HG02642 (cell line): ENCODE data around the gene DCUN1D2.
"Not testable (repeated sequence)": the region's sequence is repeated elsewhere in the genome, so short reads cannot be mapped to it uniquely, and the experiment has no call there.

Experiments
- ATAC-seq: cut with Tn5 transposase; IDR thresholded peaks from one replicate; pipeline ENCODE4 v1.9.1; 2021; ENCODE audit warnings: mild to moderate bottlenecking; ENCODE audit not compliant: unreplicated experiment, poor library complexity

The DCUN1D2 gene

GRCh38 chr13:113491982-113492381, 1.5 kb upstream of the DCUN1D2 start:
- ATAC-seq = no peak

GRCh38 chr13:113491418-113491883, 940 bp upstream of the DCUN1D2 start:
- ATAC-seq = no peak

- peak; percentile 29 for ATAC-seq
These were observed 689 bp downstream of the DCUN1D2 start for GRCh38 chr13:113489549-113490495.

- ATAC-seq = no peak
These were observed 1.4 kb downstream of the DCUN1D2 start for GRCh38 chr13:113489171-113489548.

GRCh38 chr13:113488283-113488682, 2.2 kb downstream of the DCUN1D2 start:
- no peak for ATAC-seq

GRCh38 chr13:113486698-113487097, 3.8 kb downstream of the DCUN1D2 start:
- ATAC-seq = no peak

GRCh38 chr13:113485545-113485944, 5.0 kb downstream of the DCUN1D2 start:
- ATAC-seq = no peak

GRCh38 chr13:113483504-113484293, 6.8 kb downstream of the DCUN1D2 start:
- no peak for ATAC-seq

- ATAC-seq = no peak
These were observed 7.4 kb downstream of the DCUN1D2 start for GRCh38 chr13:113483081-113483480.

- ATAC-seq = no peak
These were observed 11.3 kb downstream of the DCUN1D2 start for GRCh38 chr13:113479179-113479578.

GRCh38 chr13:113477724-113478123, 12.8 kb downstream of the DCUN1D2 start:
- ATAC-seq = no peak

- no peak for ATAC-seq
These were observed 13.7 kb downstream of the DCUN1D2 start for GRCh38 chr13:113476811-113477210.

- no peak for ATAC-seq
These were observed 14.6 kb downstream of the DCUN1D2 start for GRCh38 chr13:113475911-113476310.

- no peak for ATAC-seq
These were observed 15.2 kb downstream of the DCUN1D2 start for GRCh38 chr13:113475280-113475679.

GRCh38 chr13:113474179-113474578, 16.3 kb downstream of the DCUN1D2 start:
- ATAC-seq = no peak

- ATAC-seq = no peak
These were observed 18.0 kb downstream of the DCUN1D2 start for GRCh38 chr13:113472355-113473025.

GRCh38 chr13:113471844-113472243, 18.7 kb downstream of the DCUN1D2 start:
- no peak for ATAC-seq

GRCh38 chr13:113470635-113471163, 19.8 kb downstream of the DCUN1D2 start:
- not testable (repeated sequence) for ATAC-seq

- ATAC-seq = no peak
These were observed 20.4 kb downstream of the DCUN1D2 start for GRCh38 chr13:113470073-113470472.

- no peak for ATAC-seq
These were observed 20.9 kb downstream of the DCUN1D2 start for GRCh38 chr13:113469582-113469981.
